ENCODE data around the gene FBXL14.
"Not testable (repeated sequence)": the region's sequence is repeated elsewhere in the genome, so short reads cannot be mapped to it uniquely, and the experiment has no call there.

- TF ChIP-seq, protein P1, sequence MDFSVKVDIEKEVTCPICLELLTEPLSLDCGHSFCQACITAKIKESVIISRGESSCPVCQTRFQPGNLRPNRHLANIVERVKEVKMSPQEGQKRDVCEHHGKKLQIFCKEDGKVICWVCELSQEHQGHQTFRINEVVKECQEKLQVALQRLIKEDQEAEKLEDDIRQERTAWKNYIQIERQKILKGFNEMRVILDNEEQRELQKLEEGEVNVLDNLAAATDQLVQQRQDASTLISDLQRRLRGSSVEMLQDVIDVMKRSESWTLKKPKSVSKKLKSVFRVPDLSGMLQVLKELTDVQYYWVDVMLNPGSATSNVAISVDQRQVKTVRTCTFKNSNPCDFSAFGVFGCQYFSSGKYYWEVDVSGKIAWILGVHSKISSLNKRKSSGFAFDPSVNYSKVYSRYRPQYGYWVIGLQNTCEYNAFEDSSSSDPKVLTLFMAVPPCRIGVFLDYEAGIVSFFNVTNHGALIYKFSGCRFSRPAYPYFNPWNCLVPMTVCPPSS (IDR thresholded peaks at IDR 0.05), result not testable (repeated sequence)
- not testable (repeated sequence) for TF ChIP-seq GPBP1L1 (CRISPR knock-in tag; IDR thresholded peaks at IDR 0.05); ATF2 (CRISPR knock-in tag; IDR thresholded peaks at IDR 0.05); ZSCAN29 (CRISPR knock-in tag; conservative IDR thresholded peaks at IDR 0.05); ZNF362 (CRISPR knock-in tag; IDR thresholded peaks at IDR 0.05; ENCODE audit: borderline replicate concordance); ZNF460 (CRISPR knock-in tag; IDR thresholded peaks at IDR 0.05; ENCODE audit: borderline replicate concordance); FOXM1 (CRISPR knock-in tag; IDR thresholded peaks at IDR 0.05); KDM4B (CRISPR knock-in tag; IDR thresholded peaks at IDR 0.05); BCL3 (CRISPR knock-in tag; IDR thresholded peaks at IDR 0.05); MED8 (CRISPR knock-in tag; IDR thresholded peaks at IDR 0.05; ENCODE audit: insufficient replicate concordance); TEAD3 (CRISPR knock-in tag; optimal IDR thresholded peaks at IDR 0.05; ENCODE audit: borderline replicate concordance)
- TF ChIP-seq, protein P2, sequence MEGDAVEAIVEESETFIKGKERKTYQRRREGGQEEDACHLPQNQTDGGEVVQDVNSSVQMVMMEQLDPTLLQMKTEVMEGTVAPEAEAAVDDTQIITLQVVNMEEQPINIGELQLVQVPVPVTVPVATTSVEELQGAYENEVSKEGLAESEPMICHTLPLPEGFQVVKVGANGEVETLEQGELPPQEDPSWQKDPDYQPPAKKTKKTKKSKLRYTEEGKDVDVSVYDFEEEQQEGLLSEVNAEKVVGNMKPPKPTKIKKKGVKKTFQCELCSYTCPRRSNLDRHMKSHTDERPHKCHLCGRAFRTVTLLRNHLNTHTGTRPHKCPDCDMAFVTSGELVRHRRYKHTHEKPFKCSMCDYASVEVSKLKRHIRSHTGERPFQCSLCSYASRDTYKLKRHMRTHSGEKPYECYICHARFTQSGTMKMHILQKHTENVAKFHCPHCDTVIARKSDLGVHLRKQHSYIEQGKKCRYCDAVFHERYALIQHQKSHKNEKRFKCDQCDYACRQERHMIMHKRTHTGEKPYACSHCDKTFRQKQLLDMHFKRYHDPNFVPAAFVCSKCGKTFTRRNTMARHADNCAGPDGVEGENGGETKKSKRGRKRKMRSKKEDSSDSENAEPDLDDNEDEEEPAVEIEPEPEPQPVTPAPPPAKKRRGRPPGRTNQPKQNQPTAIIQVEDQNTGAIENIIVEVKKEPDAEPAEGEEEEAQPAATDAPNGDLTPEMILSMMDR (CRISPR knock-in tag; IDR thresholded peaks at IDR 0.05), result not testable (repeated sequence)
- TF ChIP-seq, protein P3, sequence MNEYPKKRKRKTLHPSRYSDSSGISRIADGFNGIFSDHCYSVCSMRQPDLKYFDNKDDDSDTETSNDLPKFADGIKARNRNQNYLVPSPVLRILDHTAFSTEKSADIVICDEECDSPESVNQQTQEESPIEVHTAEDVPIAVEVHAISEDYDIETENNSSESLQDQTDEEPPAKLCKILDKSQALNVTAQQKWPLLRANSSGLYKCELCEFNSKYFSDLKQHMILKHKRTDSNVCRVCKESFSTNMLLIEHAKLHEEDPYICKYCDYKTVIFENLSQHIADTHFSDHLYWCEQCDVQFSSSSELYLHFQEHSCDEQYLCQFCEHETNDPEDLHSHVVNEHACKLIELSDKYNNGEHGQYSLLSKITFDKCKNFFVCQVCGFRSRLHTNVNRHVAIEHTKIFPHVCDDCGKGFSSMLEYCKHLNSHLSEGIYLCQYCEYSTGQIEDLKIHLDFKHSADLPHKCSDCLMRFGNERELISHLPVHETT (CRISPR knock-in tag; conservative IDR thresholded peaks at IDR 0.05), result not testable (repeated sequence)
Measured at GRCh38 chr12:1602706-1603105, 8.3 kb upstream of the FBXL14 start.

Measured in HepG2 (cell line).